H9 (cell line): Measurements from ENCODE around the gene MZT2A. TPM values are rescaled to one million over a fixed set of nuclear protein-coding genes. Genes with fewer than 3 reads are reported as not detected.
"Not testable (repeated sequence)": the region's sequence is repeated elsewhere in the genome, so short reads cannot be mapped to it uniquely, and the experiment has no call there.

Experiments used
- DNase-seq: peaks from one replicate; pipeline ENCODE4 v3.0.0-alpha.2; 2017
- H2AFZ ChIP-seq: one replicate; pipeline ENCODE4 v1.6.1; 2013; ENCODE audit warnings: mild to moderate bottlenecking, low read length, control low read depth, moderate library complexity
- H2AK5ac ChIP-seq: 2 replicates; pipeline ENCODE4 v1.6.1; 2013; ENCODE audit warnings: low read length, control low read depth, mixed read lengths; ENCODE audit not compliant: insufficient read length
- H2BK120ac ChIP-seq: one replicate; pipeline ENCODE4 v1.6.1; 2013; ENCODE audit warnings: low read depth, mild to moderate bottlenecking, low read length, control low read depth, inconsistent platforms; ENCODE audit not compliant: poor library complexity, severe bottlenecking
- H2BK12ac ChIP-seq: 2 replicates; pipeline ENCODE4 v1.6.1; 2013; ENCODE audit warnings: low read length, control low read depth, mixed read lengths, low read depth; ENCODE audit not compliant: insufficient read length
- H2BK15ac ChIP-seq: 2 replicates; pipeline ENCODE4 v1.6.1; 2013; ENCODE audit warnings: low read depth, low read length, control low read depth
- H2BK20ac ChIP-seq: one replicate; pipeline ENCODE4 v1.6.1; 2013; ENCODE audit warnings: low read depth, mild to moderate bottlenecking, low read length, control low read depth, inconsistent platforms; ENCODE audit not compliant: poor library complexity, severe bottlenecking
- H2BK5ac ChIP-seq: 2 replicates; pipeline ENCODE4 v1.6.1; 2013; ENCODE audit warnings: low read length, control low read depth, mixed read lengths; ENCODE audit not compliant: insufficient read length
- H3K14ac ChIP-seq: 2 replicates; pipeline ENCODE4 v1.6.1; 2013; ENCODE audit warnings: low read length, control low read depth; ENCODE audit not compliant: insufficient read depth
- H3K18ac ChIP-seq: 2 replicates; pipeline ENCODE4 v1.6.1; 2013; ENCODE audit warnings: low read depth, mild to moderate bottlenecking, mixed read lengths, low read length, control low read depth; ENCODE audit not compliant: insufficient read length
- H3K23ac ChIP-seq: 2 replicates; pipeline ENCODE4 v1.6.1; 2013; ENCODE audit warnings: low read length, control low read depth, mixed read lengths, low read depth; ENCODE audit not compliant: insufficient read length
- H3K23me2 ChIP-seq: 2 replicates; pipeline ENCODE4 v1.6.1; 2013; ENCODE audit warnings: low read depth, mild to moderate bottlenecking, mixed read lengths, low read length, control low read depth; ENCODE audit not compliant: insufficient read length, poor library complexity, severe bottlenecking
- H3K27ac ChIP-seq: 2 replicates; pipeline ENCODE4 v1.5.1; 2013; ENCODE audit warnings: low read length, control low read depth, mixed read lengths, low read depth; ENCODE audit not compliant: insufficient read length
- H3K27me3 ChIP-seq: 2 replicates; pipeline ENCODE4 v1.6.1; 2013; ENCODE audit warnings: low read length, control low read depth, inconsistent platforms; ENCODE audit not compliant: insufficient read depth
- H3K4ac ChIP-seq: 2 replicates; pipeline ENCODE4 v1.6.1; 2013; ENCODE audit warnings: low read depth, mild to moderate bottlenecking, control low read depth, inconsistent platforms, low read length, moderate library complexity
- H3K4me1 ChIP-seq: 2 replicates; pipeline ENCODE4 v1.6.1; 2013; ENCODE audit warnings: low read length, control low read depth, inconsistent platforms; ENCODE audit not compliant: insufficient read depth
- H3K4me2 ChIP-seq: 2 replicates; pipeline ENCODE4 v1.6.1; 2013; ENCODE audit warnings: low read length, control low read depth, mixed read lengths; ENCODE audit not compliant: insufficient read length, insufficient read depth
- H3K56ac ChIP-seq: 2 replicates; pipeline ENCODE4 v1.6.1; 2013; ENCODE audit warnings: low read depth, mild to moderate bottlenecking, mixed read lengths, low read length, control low read depth; ENCODE audit not compliant: insufficient read length
- H3K79me1 ChIP-seq: 2 replicates; pipeline ENCODE4 v1.6.1; 2013; ENCODE audit warnings: low read depth, mild to moderate bottlenecking, moderate library complexity, low read length, control low read depth, inconsistent platforms; ENCODE audit not compliant: insufficient read depth, poor library complexity, severe bottlenecking
- H3K79me2 ChIP-seq: 2 replicates; pipeline ENCODE4 v1.6.1; 2013; ENCODE audit warnings: low read length, control low read depth, inconsistent platforms; ENCODE audit not compliant: insufficient read depth
- H3K9ac ChIP-seq: 2 replicates; pipeline ENCODE4 v1.6.1; 2013; ENCODE audit warnings: low read length, control low read depth, mixed read lengths; ENCODE audit not compliant: insufficient read length; ENCODE audit errors: extremely low read depth
- H3K9me3 ChIP-seq: one replicate; pipeline ENCODE4 v1.6.1; 2013; ENCODE audit warnings: low read depth, low read length, inconsistent platforms; ENCODE audit not compliant: control insufficient read depth
- H3T11ph ChIP-seq: one replicate; pipeline ENCODE4 v1.6.1; 2013; ENCODE audit warnings: mild to moderate bottlenecking, low read length, control low read depth, inconsistent platforms
- H4K20me1 ChIP-seq: one replicate; pipeline ENCODE4 v1.6.1; 2013; ENCODE audit not compliant: control insufficient read depth, insufficient read length, insufficient read depth
- H4K5ac ChIP-seq: 2 replicates; pipeline ENCODE4 v1.6.1; 2013; ENCODE audit warnings: low read depth, mild to moderate bottlenecking, mixed read lengths, low read length, control low read depth; ENCODE audit not compliant: insufficient read length
- H4K8ac ChIP-seq: replicated peaks from 2 replicates; pipeline ENCODE4 v1.6.1; 2013; ENCODE audit warnings: low read length, control low read depth, mixed read lengths, low read depth; ENCODE audit not compliant: insufficient read length
- H4K91ac ChIP-seq: 2 replicates; pipeline ENCODE4 v1.6.1; 2013; ENCODE audit warnings: low read depth, mild to moderate bottlenecking, moderate library complexity, mixed read lengths, low read length, control low read depth; ENCODE audit not compliant: insufficient read length
- H3K27ac Mint-ChIP-seq, 3 experiments: 2 replicates in 2 of 3; 3 replicates in 1 of 3; pipeline ENCODE4 v1.8.0; 2020 to 2021; ENCODE audit warnings: mixed read lengths in 3 of 3, mild to moderate bottlenecking in 1 of 3, moderate library complexity in 1 of 3
- H3K27me3 Mint-ChIP-seq: 2 replicates; pipeline ENCODE4 v1.8.0; 2021; ENCODE audit warnings: low read depth, mild to moderate bottlenecking, moderate library complexity, mixed read lengths
- H3K36me3 Mint-ChIP-seq, 3 experiments: 2 replicates in 2 of 3; 3 replicates in 1 of 3; pipeline ENCODE4 v1.8.0; 2020 to 2021; ENCODE audit warnings: low read depth in 3 of 3, mixed read lengths in 3 of 3; ENCODE audit not compliant: insufficient read depth in 1 of 3
- H3K4me1 Mint-ChIP-seq, 2 experiments: 2 replicates each; pipeline ENCODE4 v1.8.0; 2020; ENCODE audit warnings: mixed read lengths in 2 of 2
- H3K4me3 Mint-ChIP-seq, 2 experiments: 2 replicates in 1 of 2; 3 replicates in 1 of 2; pipeline ENCODE4 v1.8.0; 2020 to 2021; ENCODE audit warnings: mild to moderate bottlenecking in 2 of 2, mixed read lengths in 2 of 2, moderate library complexity in 1 of 2
- H3K9me3 Mint-ChIP-seq, 2 experiments: 2 replicates in 1 of 2; 3 replicates in 1 of 2; pipeline ENCODE4 v1.8.0; 2020; ENCODE audit warnings: mild to moderate bottlenecking in 2 of 2, mixed read lengths in 2 of 2, moderate library complexity in 1 of 2
- CTCF ChIP-seq: fragments of 200-600 bp; sonication (generic); conservative IDR thresholded peaks from 3 replicates; pipeline ENCODE4 v1.8.0; 2021; ENCODE audit warnings: antibody characterized with exemption, mild to moderate bottlenecking
- WGBS: extraction: QIAGEN DNeasy Blood & Tissue Kit; methylation state at CpG from one replicate; pipeline ENCODE4 v1.1.7; 2013; ENCODE audit warnings: missing lambda C conversion rate, low lambda C conversion rate, mixed read lengths; ENCODE audit not compliant: insufficient read length; ENCODE audit errors: extremely low coverage; 5-methylcytosine and 5-hydroxymethylcytosine counted together
- total RNA-seq: library from RNA; stranded (reverse); gene quantifications from 2 replicates; pipeline ENCODE4 v1.2.1, GENCODE V29; 2021

The MZT2A gene
- total RNA-seq, 1 experiment from 2014 or later = 127 TPM

- Histone ChIP-seq H3K27ac (no peak overlapping the region), H4K8ac (no peak overlapping the region), H3K4me2 (no peak overlapping the region), H2AK5ac (no peak overlapping the region), H3K79me2 (no peaks in the 10 kb centered on the region), H4K5ac (no peak overlapping the region), H3K14ac (no peak overlapping the region), H3T11ph (no peak overlapping the region), H2BK20ac (no peak overlapping the region), H2BK12ac (no peak overlapping the region), H4K91ac (no peak overlapping the region), H2BK120ac (no peak overlapping the region), H3K9me3 (no peaks in the 10 kb centered on the region), H3K9ac (no peak overlapping the region), H3K4me1 (no peaks in the 10 kb centered on the region), H3K4ac (no peak overlapping the region), H3K27me3 (no peaks in the 10 kb centered on the region), H3K18ac (no peak overlapping the region), H4K20me1 (no peaks in the 10 kb centered on the region), H2BK15ac (no peak overlapping the region), H3K23me2 (no peaks in the 10 kb centered on the region), H2AFZ (no peak overlapping the region), H3K56ac (no peak overlapping the region), H3K79me1 (no peaks in the 10 kb centered on the region), H3K23ac (no peak overlapping the region), H2BK5ac (no peak overlapping the region)
- Mint-ChIP-seq H3K4me3 (no peak overlapping the region), H3K36me3 (peaks cover 5 to 29% (median 22%) of the 10 kb centered on the region in 3 experiments; a peak in 6 of 7 replicates), H3K4me1 (peaks cover 0 to 4% of the 10 kb centered on the region in 2 experiments; a peak in 2 of 4 replicates), H3K27me3 (peaks cover 1% of the 10 kb centered on the region; the same call in 1 of the 2 replicates), H3K27ac (no peak overlapping the region), H3K9me3 (no peaks in the 10 kb centered on the region)
- no peak for DNase-seq
- WGBS = no CpG with 5 or more reads among the region's 10 CpGs
- TF ChIP-seq CTCF = no peak
Observed at GRCh38 chr2:131520526-131520925, 28.3 kb upstream of the MZT2A start.

GRCh38 chr2:131519871-131520470, 27.8 kb upstream of the MZT2A start:
- H2BK15ac ChIP-seq, H4K91ac ChIP-seq, H3K4me2 ChIP-seq, H2AK5ac ChIP-seq, H3K23me2 ChIP-seq, H3K14ac ChIP-seq, H3K9ac ChIP-seq, H3K9me3 Mint-ChIP-seq, H4K8ac ChIP-seq, H3K23ac ChIP-seq, H3K27ac ChIP-seq, DNase-seq, H3K4ac ChIP-seq, H3K4me3 Mint-ChIP-seq, H3K27me3 Mint-ChIP-seq, H4K5ac ChIP-seq, H3K27ac Mint-ChIP-seq, H3K56ac ChIP-seq, H3K18ac ChIP-seq, H2BK20ac ChIP-seq, H3T11ph ChIP-seq, H2BK120ac ChIP-seq, H2BK5ac ChIP-seq, H3K79me1 ChIP-seq, H3K4me1 Mint-ChIP-seq, H2BK12ac ChIP-seq, H3K79me2 ChIP-seq, H3K9me3 ChIP-seq, H3K27me3 ChIP-seq, H3K4me1 ChIP-seq, H2AFZ ChIP-seq, H4K20me1 ChIP-seq: not testable (repeated sequence)
- no CpG with 5 or more reads among the region's 24 CpGs for WGBS
- H3K36me3 Mint-ChIP-seq = peaks cover 5 to 29% (median 22%) of the 10 kb centered on the region in 3 experiments; a peak in 6 of 7 replicates
